IMR-90 (cell line): Measurements from ENCODE around the gene WWC1. TPM values are rescaled to one million over a fixed set of nuclear protein-coding genes. Genes with fewer than 3 reads are reported as not detected.

Experiments used
- NFE2L2 ChIP-seq: fragments of 150-350 bp; IDR thresholded peaks from 2 replicates; pipeline ENCODE4 v1.6.1; 2016; ENCODE audit warnings: low read depth, mild to moderate bottlenecking, low read length
- POLR2A ChIP-seq: IDR thresholded peaks from 2 replicates; pipeline ENCODE4 v1.6.1; 2012; ENCODE audit warnings: mild to moderate bottlenecking, low read depth, low read length
- RAD21 ChIP-seq: IDR thresholded peaks from 2 replicates; pipeline ENCODE4 v1.6.1; 2012; ENCODE audit warnings: low read length, improper control_type of control experiment
- RCOR1 ChIP-seq: IDR thresholded peaks from 2 replicates; pipeline ENCODE4 v1.6.1; 2012; ENCODE audit warnings: mild to moderate bottlenecking, low read length, improper control_type of control experiment; ENCODE audit not compliant: insufficient replicate concordance
- polyA plus RNA-seq, 3 experiments: library from polyadenylated mRNA; depleted of rRNA; stranded (reverse); fragments of >200 nt; gene quantifications; 2 replicates each; pipeline ENCODE4 v1.2.3, GENCODE V29; 2012; ENCODE audit warnings: low replicate concordance in 1 of 3
- total RNA-seq: library from RNA; depleted of rRNA; stranded (reverse); fragments of >200 nt; gene quantifications from 2 replicates; pipeline ENCODE4 v1.2.3, GENCODE V29; 2012
- TF ChIP-seq, protein P1 (sequence below): conservative IDR thresholded peaks from 2 replicates; pipeline ENCODE4 v1.5.1; 2012; ENCODE audit warnings: mild to moderate bottlenecking, low read depth, low read length, improper control_type of control experiment

WWC1 gene
- total and polyA plus RNA-seq, 2 of the 4 experiments (the other 2 are of a cell fraction) = 9.1 to 10.3 TPM

DNA sequence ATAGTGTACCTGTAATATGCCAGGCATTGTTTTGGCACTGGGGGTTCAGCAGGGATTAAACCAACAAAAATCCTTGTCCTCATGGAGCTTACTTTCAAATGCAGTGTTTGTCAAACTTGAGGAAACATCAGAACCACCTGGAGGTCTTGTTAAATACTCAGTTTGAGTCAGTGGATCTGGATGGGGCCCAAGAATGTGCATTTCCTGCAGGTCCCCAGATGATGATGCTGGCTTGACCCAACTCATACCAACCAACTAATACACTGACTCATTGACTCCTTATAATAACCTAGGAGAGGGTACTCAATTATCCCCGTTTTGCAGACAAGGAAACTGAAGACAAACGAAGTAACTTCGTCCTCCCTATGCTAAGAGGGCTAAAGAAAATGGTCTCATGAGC is 11.3 kb downstream of the WWC1 start (continued):
- TF ChIP-seq, protein P1, sequence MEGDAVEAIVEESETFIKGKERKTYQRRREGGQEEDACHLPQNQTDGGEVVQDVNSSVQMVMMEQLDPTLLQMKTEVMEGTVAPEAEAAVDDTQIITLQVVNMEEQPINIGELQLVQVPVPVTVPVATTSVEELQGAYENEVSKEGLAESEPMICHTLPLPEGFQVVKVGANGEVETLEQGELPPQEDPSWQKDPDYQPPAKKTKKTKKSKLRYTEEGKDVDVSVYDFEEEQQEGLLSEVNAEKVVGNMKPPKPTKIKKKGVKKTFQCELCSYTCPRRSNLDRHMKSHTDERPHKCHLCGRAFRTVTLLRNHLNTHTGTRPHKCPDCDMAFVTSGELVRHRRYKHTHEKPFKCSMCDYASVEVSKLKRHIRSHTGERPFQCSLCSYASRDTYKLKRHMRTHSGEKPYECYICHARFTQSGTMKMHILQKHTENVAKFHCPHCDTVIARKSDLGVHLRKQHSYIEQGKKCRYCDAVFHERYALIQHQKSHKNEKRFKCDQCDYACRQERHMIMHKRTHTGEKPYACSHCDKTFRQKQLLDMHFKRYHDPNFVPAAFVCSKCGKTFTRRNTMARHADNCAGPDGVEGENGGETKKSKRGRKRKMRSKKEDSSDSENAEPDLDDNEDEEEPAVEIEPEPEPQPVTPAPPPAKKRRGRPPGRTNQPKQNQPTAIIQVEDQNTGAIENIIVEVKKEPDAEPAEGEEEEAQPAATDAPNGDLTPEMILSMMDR = no peak
- no peak for TF ChIP-seq POLR2A
- no peak for TF ChIP-seq RCOR1
- TF ChIP-seq RAD21 = no peak
- no peak for TF ChIP-seq NFE2L2
